ENCODE measurements around the gene EPS8L2.

The EPS8L2 gene

GRCh38 chr11:763073-763463, 57.0 kb downstream of the EPS8L2 start:
- no peak for DNase-seq

GRCh38 chr11:763549-764321, 57.7 kb downstream of the EPS8L2 start:
- DNase-seq = no peak

DNA sequence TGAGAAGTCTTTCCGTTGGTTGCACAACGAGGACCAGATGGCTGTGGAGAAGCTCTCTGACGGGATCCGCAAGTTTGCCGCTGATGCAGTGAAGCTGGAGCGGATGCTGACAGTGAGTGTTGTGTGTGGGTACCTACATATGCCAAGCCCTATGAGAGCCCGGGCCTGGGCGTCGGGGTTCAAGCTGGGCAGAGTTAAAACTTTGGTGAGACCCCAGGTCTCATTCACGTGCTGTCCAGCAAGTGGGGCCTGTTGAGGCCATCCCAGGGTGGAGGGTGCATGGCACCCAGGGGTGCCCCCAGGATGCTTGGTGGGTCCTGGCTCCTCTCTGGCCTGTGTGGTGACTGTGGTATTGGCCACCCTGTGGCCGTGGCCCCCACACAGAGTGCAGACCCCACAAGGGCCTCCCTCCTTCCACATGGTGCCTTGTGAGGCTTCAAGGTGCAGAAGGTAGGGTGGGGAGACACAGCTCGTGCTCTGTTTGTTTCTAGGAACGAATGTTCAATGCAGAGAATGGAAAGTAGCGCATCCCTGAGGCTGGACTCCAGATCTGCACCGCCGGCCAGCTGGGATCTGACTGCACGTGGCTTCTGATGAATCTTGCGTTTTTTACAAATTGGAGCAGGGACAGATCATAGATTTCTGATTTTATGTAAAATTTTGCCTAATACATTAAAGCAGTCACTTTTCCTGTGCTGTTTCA, 58.4 kb downstream of the EPS8L2 start:
- DNase-seq = no peak

- DNase-seq = peak; percentile 54
Observed at GRCh38 chr11:765025-765801, 59.2 kb downstream of the EPS8L2 start.

- DNase-seq = no peak
Observed at GRCh38 chr11:765802-766091, 59.7 kb downstream of the EPS8L2 start.

DNA sequence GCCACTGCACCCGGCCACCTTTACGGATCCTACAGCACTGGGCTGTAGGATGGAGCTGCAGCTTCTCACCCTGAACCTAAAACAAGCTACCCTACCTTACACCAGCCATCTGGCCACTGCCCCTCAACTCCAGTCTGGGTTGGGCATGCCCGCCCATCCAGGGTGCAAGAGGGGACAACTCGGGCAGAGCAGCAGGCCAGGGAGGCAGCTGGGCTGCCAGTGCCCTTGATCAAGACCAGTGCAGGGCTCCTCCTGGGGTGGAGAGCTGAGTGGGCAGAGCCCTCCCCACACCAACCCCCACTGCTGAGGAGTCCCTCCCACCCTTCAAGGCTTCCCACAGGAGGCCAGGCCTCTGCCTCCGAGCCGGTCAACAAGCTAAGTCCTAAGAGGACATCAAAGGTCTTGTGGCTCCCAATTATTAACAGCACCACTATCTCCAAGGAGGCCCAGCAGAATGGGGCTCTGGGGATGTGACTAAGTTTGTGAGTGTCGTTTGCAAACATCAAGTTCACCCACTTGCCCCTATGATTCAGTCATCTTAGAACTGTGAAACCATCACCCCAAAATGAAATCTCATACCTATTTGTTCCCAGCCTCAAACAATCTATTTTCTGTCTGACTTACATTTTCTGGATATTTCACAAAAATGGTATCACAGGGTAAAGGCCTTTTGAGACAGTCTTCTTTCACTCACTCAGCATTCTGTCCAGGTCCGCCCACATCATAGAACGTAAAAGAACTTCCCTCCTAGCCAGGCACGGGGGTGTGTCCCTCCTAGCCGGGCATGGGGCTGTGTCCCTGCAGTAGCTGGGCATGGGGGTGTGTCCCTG, 60.3 kb downstream of the EPS8L2 start:
- DNase-seq = no peak

DNA sequence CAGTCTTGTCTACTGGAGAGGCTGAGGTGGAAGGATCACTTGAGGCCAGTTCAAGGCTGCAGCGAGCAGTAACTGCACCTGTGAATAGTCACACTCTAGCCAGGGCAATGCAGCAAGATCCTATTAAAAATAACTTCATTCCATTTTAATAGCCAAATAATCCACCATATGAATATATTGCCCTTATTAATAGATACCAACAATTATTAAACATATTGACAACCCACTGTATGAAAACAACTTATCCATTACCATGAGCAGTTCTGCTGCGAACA, 60.8 kb downstream of the EPS8L2 start:
- DNase-seq = no peak

DNA sequence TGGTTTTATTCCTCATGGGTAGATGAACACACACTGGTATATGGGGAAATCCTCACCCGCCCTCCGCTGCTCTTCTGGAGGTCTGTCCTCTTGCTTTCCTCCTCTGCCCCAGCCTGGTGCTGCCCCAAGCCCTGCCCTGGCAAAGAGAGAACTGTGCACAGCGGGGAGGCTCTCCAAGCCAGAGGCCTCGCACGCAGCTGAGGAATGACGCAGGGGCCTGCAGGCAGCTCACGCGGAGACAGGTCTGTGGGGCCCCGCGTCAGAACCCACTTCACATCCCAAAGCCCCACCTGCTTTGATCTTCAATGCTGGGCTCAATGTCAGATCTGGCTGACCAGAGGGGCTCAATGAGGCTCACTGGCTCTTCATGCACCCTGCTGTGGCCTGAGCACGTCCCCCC, 61.2 kb downstream of the EPS8L2 start:
- no peak for DNase-seq

- DNase-seq = no peak
Observed at GRCh38 chr11:769887-770641, 64.0 kb downstream of the EPS8L2 start.

DNA sequence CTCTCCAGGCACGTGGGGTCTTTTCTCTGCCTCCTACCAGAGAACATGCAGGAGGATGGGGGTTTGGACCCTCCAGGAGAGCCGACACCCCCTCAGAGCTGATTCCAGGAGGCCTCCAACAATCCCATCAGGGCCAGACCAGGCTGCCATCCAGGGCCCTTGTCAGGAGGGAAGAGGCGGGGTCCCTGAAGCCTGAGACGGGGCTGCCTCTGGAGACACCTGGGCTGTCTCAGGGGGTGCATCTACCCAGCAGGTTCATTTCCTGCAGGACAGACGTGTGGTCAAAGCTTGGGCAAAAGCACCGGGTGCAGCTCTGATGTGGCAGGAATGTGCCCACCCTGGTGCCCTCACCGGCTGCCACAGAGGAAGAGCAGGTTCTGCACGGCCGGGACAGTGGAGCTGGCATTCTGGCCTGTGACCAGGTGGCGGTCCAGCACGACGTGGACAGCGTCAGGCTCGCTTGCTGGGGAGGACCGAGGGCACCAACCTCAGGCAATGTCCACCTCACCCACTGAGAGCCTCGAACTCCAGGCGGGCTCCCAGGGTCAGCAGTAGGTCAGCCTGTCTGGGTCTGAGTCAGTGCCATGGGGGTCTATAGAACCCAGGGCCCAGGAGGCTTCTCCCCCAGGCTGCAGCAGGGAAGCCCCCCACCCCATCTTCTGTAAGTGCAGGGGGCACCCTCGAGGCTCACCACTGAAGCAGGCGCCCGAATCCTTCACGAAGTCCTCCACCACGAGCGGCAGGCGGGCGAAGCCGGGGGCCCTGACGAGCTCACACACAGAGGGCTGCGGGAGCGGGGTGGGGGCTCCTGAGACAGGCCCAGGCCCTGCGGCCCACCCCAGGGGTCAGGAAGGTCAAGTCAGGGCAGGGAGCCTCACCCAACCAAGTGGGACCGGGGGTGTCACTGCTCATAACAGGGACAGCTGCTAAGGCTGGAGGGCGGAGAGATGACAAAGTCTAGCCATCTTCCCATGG, 64.9 kb downstream of the EPS8L2 start:
- no peak for DNase-seq

DNA sequence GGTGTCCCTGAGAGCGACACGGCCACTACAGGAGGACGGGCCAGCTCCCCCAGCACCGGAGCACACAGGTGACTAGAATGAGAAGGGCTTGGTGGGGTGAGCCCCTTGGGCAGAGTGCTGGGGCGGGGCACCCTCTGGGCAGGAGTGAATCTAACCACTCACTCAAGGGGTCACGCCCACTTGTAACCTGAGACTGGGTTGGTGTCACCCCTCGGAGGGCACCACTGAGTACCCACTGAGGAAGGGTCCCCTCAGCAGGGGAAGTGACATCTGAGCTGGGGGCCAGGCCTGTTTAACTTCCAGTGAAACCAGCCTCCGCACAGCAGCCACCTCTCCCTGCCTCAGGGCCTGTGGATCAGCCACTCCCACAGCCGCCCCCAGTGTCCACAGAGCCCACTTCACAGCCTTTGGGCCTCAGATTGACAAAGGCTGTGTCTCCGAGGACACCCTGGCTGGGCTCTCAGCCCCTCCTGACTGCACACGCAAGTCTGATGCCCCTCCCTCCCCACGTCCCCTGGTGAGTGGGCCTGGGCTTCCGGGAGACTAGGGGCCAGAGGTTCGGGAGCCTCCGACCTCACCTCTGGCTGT, 65.7 kb downstream of the EPS8L2 start:
- no peak for DNase-seq

DNA sequence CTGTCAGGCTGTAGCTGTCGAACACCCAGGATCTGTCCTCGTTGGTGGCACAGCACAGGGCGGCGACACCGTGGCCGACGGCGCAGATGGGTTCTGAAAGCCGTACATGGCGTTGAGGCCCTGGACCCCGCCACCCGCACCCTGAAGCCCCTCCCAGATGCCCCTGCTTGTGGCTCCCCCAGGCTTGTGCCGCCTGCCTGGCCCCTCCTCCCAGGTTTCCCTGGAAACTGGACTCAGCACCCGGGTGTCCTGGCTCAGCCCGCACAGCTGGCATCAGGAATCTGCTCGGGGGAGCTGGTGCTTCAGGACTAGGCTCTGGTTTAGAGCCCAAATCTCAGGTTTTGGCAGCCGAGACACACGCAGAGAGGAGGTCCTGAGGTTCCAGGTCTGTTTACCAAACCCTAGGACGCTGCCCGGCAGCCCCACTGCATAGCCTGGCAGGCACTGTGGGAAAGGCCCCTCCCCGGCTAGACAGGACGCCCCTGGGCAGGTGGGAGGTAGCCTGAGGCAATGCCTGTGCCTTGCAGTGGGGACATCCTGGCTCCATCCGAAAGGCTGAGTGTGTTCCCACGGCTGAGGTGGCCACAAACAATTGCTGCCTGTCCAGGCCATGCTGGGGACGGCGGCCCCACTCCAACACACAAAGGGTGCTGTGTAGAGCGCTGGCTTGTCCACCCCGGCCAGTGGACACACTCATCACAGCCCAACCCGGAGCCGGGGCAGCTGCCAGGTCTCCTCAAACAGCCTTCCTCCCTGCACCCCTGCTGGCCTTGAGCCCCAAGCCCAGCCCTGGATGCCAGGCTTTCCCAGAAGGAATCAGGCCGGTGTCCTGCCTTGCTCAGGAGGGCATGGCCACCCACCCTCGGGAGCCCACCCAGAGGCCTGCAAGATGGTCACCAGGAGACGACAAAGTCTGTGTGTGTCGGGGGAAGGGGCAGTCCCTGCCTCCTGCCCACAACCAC, 66.7 kb downstream of the EPS8L2 start:
- DNase-seq = no peak

DNA sequence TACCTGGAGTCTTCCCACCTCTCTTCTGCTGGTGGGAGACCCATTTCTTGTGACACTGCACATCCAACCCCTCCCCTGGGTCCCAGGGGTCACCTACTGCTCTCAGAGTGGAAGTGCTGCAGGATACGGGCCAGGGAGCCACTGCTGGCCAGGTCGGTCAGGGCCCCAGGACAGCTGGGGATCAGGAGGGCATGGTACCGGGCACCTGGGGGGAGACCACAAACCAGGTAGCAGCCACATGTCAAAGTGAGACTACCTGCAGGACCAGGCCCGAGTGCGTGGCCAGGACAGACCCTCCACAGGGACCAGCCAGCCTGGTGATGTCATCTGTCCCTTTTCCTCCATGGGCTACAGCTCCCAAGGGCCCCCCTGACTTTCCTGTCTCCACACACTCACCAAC, 67.4 kb downstream of the EPS8L2 start:
- DNase-seq = no peak

DNA sequence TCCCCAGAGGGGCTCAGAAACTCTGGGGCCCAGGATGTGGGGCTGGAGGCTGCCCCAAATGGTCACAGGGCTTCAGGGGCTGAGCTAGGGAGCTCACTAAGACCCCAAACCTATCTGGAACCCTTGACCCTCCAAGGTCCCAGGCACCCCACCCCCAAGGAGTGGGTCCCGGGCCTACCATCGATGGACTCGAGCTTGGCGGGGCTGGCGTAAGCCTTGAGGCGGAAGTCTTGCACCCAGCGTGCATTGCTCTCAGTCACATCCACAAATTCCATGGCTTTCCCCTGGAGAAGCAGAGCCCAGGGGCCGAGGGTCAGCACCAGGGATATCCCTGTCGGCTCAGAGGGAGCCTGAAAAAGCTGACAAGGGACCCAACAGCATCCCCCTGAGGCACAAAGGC, 67.8 kb downstream of the EPS8L2 start:
- no peak for DNase-seq

- no peak for DNase-seq
Observed at GRCh38 chr11:774873-775592, 69.0 kb downstream of the EPS8L2 start.

DNA sequence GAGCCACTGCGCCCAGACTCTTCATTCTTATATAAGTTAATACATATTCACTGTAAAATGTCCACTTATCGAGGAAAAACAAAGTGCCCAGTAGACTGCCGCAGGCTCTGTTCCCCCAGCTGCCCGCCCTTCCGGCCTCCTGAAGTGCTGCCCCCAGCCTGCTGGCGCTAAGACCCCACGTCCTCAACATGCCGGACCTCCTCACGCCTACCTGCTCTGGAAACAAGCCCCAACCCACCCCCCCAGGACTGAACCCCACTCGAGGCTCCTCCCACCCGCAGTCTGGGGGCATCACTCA, 70.2 kb downstream of the EPS8L2 start:
- DNase-seq = no peak

DNA sequence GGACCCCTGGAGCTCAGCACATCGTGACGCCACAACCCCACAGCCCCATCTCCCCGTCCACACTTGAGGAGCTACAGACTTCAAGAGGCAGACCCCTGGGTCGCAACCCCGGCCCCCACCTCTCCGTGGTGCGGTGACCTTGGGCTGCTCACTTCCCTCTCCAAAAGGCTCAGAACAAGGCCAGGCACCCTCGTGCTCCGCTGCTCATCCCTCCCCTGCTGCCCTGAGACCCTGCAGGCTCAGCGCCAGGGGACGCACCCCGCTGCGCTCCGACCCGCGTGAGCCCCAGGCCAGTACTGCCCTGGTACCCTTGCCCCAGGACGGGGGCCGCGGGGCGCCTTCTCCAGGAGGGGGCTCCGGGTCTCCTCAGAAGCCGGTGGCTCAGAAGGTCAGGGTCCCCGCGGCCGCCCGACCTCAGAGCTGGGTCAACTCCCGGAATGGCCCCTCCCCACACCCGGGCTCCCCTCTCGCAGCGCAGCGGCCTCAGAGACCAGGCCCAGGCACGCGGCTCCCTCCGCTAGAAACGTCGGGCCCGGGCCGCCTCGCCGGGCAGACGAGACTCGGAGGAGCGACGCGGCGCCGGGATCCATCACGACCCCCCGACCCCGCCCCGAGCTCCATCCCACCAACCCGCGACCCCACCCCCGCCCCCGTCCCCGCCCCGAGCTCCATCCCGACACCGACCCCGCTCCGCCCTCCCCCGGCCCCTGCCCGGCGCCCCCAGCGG, 70.7 kb downstream of the EPS8L2 start:
- no peak for DNase-seq
